SW480 (cell line): Measurements from ENCODE around the gene MACROH2A2.
"Not testable (repeated sequence)": the region's sequence is repeated elsewhere in the genome, so short reads cannot be mapped to it uniquely, and the experiment has no call there.

Experiments
- DNase-seq: peaks from one replicate; pipeline ENCODE4 v3.0.0-alpha.2; 2016; ENCODE audit warnings: low spot score

Gene MACROH2A2

DNA sequence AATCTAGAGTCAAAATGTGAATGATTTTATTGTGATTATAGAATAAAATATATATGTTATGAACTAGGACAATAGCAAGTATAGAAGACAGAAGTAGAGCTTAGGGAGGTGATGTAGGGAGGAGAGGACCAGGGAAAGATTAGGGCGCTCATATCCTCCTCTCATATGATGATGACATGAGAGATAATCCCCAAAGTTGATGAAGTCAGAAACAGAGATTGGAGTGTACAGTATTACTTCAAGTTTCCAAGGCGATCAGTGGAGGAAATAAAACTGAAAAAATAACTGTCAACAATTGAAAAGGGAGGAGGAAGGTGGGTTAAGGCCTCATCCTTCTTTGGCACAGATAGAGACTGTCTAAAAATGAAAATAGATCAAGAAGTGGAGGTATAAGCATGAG, 14.9 kb downstream of the MACROH2A2 start:
- no peak for DNase-seq

DNA sequence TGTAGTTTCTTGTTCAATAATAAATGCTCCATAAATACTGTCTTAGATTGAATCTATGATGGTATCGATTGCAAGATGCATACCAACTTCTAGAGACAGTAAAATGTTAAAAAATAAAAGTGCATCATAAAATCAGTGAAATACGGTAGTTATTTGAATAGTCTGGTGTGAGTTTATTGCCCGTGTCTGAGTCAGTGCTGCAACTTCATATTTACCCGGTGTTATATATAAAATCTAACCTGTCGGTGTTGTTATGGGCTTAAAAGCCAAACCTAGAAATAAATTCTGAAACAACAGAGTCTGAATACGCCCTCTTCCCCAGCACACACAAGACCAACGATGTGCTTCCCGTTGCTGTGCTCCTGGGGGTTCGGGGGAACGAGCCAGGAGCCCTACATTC, 16.3 kb downstream of the MACROH2A2 start:
- DNase-seq: no peak

- no peak for DNase-seq
Observed at GRCh38 chr10:70069346-70069745, 16.7 kb downstream of the MACROH2A2 start.

DNA sequence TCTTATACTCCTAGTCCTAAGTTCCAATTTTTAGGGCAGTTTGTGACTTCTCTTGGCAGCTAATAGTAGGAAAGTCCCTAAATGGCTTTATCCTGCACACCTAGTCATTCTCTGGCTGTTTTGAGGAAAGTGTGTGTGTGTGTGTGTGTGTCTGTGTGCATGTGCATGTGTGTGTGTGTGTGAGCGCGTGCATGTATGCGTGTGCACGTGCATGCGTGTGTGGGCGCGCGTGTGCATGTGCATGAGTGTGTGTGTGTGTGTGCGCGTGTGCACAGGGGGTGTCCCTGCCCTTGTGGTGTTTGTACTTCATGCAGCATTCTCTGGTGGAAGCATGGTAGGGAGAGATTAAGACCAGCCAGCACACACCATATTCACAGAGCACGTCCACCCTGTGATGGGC, 18.2 kb downstream of the MACROH2A2 start:
- no peak for DNase-seq

DNA sequence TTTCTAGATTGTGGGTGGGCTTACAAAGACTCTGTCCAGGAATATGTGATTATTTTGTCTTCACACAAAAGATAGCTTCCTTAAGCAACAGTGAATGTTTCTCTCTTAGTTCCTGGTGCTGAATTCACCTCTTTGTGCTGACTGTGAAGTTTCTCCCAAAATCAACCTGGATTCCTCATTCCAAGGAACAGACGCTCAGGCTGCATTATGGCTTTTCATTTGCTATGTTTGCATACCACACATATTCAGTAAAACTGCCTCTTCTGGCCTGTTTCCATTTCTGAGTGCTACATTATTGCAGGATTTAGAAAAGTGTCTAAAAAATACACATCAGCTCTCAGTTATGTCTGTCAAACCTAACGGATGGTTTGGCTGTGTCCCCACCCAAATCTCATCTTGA, 21.5 kb downstream of the MACROH2A2 start:
- DNase-seq: no peak

DNA sequence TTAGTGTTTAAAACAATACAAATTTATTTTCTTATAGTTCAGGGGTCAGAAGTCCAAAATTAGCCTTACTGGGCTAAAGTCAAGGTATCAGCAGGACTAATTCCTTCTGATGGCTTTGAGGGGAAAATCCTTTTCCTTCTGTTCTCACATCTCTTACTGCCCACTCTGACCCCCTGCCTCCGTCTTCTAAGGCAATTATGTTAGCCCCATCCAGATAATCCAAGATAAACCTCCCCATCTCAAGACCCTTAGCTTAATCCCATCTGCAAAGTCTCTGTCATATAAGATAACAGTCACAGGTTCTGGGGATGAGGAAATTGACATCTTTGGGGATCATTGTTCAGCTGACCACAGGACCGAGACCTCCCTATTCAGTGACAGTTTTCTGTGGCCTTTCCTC, 22.3 kb downstream of the MACROH2A2 start:
- DNase-seq: no peak

DNA sequence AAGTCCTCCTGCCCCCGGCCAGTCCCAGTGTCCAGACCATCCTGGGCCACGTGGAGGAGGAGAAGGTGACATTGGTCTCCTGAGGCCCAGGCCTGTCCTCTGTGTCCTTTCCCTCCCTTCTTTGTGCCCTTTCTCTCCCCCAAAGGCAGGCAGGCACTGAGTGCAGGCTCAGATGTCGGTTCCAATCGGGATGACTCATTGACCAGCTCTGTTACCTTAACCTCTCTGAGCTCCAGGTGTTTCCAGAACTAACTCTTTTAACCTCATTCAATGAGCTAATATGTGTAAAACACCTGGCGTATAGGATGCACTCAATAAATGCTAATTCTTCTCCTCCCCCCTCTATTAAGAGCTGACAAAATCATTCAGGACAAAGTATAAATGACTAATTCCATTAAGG, 25.7 kb downstream of the MACROH2A2 start:
- peak; percentile 27 for DNase-seq

DNA sequence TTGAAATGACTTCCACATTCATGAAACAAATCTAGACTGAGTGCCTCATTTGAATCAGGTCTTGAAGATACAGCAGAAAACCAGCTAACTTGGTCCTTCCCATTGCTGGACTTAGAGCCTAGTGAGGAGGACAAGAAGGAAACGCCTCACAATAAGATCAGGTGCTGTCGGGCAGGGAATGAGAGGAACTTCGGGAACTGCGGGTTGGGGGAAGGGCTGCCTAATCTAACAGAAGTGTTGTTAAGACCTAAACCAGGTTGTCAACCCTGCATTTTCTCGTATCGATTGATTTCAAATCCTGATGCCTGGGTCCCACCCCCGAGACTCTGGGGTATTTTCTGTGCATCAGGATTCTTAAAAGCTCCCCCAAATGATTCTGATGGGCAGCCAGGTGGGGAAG, 26.3 kb downstream of the MACROH2A2 start:
- DNase-seq: no peak

DNA sequence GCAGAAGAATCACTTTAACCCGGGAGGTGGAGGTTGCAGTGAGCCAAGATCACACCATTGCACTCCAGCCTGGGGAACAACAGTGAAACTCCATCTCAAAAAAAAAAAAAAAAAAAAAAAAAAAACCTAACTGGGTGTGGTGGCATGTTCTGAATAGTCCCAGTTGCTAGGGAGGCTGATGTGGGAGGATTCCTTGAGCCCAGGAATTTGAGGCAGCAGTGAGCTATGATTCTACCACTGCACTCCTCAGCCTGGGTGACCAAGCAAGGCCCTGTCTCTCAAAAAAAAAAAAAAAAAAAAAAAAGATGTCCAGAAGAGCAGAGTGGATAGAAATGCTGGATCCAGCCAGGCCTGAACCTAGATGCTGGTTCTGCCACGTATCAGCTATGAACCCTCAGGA, 28.1 kb downstream of the MACROH2A2 start:
- not testable (repeated sequence) for DNase-seq

GRCh38 chr10:70084189-70084588, 31.5 kb downstream of the MACROH2A2 start:
- no peak for DNase-seq

DNA sequence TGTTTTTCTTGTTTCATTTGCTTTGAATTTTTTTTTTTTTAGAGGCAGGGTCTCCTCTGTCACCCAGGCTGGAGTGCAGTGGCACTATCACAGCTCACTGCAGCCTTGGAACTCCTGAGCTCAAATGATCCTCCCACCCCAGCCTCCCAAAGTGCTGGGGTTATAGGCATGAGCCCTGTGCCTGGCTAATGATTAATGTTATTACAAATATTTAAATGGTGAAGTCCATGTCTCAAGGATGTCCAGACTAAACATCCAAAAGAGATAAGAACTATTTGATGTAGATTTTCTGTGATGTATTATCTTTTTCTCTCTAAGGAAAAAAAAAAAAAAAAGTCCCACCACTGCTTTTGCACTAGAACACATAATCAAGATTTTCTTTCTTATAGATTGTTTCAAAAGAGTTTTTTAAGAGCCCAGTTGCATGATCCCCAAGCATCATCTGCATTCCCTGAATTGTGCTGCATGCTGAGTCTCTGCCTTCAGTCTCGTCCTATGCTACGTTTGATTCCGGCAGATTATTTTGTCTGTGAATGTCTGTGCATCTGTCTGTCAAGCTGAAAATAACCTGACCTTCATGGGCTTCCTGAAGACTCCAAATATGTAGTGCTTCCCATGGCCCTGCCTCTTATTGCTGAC, 33.4 kb downstream of the MACROH2A2 start:
- DNase-seq: no peak

GRCh38 chr10:70087616-70088307, 35.1 kb downstream of the MACROH2A2 start:
- no peak for DNase-seq

DNA sequence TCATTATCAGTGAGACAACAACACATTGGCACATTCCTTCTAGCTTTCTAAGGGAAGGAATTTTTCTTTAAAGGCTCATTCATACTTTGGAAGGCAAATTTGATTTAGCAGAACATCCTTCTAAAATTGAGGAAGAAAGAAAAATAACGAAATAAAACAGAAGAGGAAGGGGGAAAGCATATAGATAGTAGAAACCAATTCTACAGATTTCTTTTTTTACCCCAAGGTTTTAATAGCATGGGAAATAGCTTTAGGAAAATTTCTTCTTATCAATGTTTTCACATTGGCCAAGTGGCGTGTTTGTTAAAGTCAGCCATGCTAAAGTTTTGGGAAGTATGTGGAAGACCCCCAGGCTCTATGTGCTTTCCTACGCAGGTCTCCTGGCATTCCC, 35.7 kb downstream of the MACROH2A2 start:
- no peak for DNase-seq

DNA sequence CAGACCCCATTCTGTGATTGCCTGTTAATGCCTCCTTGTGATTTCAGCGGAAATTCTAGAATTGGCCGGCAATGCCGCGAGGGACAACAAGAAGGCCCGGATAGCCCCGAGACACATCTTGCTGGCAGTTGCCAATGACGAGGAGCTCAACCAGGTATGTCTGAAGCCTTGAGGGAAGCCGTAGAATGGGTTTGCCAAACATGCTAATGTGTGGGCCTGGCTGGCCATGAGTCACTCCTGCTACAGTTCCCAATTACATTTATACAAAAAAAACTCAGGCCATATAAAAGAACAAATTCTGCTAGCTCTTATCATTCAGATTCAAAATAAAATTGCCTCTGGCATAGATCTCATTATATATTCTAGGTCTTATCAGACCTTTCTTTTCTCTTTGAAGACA, 37.4 kb downstream of the MACROH2A2 start:
- DNase-seq: peak; percentile 17

- DNase-seq: peak; percentile 59
Observed at GRCh38 chr10:70090951-70091350, 38.3 kb downstream of the MACROH2A2 start.

GRCh38 chr10:70092389-70092718, 39.7 kb downstream of the MACROH2A2 start:
- DNase-seq: no peak

DNA sequence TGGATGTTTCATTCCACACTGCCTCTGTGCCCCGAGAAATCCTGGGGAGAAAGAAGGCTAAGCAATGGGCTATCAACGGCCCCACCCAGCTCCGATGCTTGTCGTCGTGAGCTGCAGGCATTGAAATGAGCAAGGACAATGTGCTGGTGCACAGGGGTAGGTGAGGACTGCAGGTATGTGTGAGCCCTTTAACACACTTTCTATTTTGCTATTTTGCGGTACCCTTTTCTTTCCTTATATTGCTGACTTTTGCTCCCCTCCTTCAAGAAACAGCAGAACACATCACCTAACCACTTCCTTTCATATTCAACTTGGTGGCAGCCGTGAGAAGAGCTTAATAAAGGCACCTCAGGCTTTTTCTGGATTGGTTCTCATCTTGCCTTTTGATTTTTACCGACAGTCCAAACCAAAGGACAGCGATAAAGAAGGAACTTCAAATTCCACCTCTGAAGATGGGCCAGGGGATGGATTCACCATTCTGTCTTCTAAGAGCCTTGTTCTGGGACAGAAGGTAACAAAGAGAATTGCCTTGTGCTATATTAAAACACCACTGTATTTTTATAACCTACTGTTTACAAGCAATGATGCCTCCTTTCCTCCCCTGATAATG, 40.8 kb downstream of the MACROH2A2 start:
- DNase-seq: no peak

DNA sequence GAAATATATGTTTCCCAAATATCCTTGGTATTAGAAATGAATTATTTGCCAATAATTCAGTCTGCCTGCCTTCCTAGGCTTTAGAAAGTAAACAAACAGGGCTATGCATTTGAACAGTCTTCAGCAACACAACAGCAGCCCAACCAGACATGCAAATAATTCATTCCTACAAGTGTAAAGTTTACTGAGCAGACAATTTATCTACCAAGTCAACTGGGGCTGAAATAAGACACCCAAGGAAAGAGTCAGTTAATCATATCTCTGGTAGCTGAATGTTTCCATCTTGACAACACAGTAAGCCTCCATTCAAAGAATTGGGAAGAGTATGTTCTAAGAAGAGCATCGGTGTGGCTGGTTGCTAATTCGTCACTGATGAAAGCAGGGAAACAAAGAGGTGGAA, 41.6 kb downstream of the MACROH2A2 start:
- no peak for DNase-seq

DNA sequence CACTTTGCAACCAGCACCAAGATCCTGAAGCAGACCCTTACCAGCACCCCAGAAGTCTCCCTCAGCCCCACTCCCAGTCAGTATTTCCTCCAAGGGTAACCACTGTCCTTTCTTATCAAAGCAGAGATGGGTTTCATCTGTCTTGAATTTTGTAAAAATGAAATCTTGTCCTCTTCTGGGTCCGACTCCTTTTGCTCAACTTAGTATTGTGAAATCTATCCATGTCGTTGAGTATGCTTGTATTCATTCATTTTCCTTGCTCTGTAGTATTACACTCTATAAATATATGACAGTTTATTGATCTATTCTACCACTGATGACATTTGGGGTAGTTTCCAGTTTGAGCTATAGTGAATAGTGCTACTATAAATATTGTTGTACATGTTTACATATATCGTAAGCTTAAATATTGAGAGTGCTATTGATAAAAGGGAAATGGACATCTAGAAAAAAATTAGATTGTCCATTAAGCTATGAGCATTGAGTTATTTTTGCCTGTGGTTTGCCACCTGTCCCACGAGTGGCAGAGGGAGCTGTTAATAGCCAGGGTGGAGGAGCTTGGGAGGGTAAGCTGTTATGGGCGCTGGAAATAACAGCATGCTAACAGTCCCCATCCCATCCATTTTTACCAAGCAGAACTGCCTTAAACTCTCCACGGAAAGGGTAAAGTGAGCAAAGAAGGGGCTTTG, 43.5 kb downstream of the MACROH2A2 start:
- no peak for DNase-seq

DNA sequence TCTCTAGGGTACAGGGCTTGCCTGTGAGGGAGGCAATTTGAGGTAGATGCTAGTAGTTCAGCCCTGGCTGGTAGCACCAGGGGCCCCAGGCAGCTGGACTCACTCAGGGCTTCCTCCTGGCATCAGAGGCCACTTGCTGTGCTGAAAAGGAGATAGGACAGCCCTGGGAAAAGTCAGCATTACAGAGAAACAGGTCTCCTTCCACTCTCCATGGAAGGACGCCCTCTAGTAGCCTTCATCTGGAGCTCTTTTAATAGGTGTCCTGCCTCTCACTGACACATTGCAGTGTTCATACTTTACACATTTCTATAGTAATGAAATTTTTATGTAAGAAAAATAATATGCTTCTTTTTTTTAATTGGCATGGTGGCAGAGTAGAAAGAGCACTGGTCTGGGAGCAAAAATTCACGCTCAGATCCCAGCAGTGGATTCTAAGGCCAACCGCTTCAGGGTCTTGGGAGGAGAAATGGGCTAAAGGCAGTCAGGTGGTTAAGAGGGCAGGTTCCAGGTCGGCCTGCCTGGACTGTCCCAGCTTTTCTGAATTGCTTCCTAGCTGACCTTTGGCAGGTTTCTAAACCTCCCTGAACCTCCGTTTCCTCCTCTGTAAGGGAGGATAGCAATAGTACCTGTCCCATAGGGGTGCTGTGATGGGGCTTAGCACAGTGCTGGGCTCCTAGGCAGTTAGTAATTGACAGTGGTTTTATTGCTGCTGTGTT, 44.2 kb downstream of the MACROH2A2 start:
- DNase-seq: no peak

GRCh38 chr10:70097459-70097858, 44.8 kb downstream of the MACROH2A2 start:
- no peak for DNase-seq

GRCh38 chr10:70098271-70098670, 45.6 kb downstream of the MACROH2A2 start:
- DNase-seq: no peak
